Activated CD8-positive, alpha-beta T cell treated with anti-CD3 and anti-CD28 coated beads for 36 hours (primary cell): Measurements from ENCODE around the gene ABHD10. TPM values are rescaled to one million over a fixed set of nuclear protein-coding genes. Genes with fewer than 3 reads are reported as not detected.
A peak's percentile ranks its signal among the peaks of the same experiment; 100 is the strongest.

Experiments
- ATAC-seq: fragments of 200-7000 bp; cut with Tn5 transposase; one replicate; pipeline ENCODE4 v1.10.0; 2021; ENCODE audit warnings: mild to moderate bottlenecking, moderate library complexity
- CTCF ChIA-PET: fragments of 350-600 bp; sonication (Branson Sonifier 250); formaldehyde crosslinking; loops from one replicate; lab custom pipeline; 2021; ENCODE audit warnings: antibody characterized with exemption; lab: Charles Lee
- POLR2A ChIA-PET: fragments of 350-600 bp; sonication (Branson Sonifier 250); formaldehyde crosslinking; loops from one replicate; lab custom pipeline; 2021; ENCODE audit warnings: antibody characterized with exemption; lab: Charles Lee
- DNase-seq: peaks from one replicate; pipeline ENCODE4 v3.0.0-alpha.2; 2020
- H3K27ac Mint-ChIP-seq: one replicate; pipeline ENCODE4 v1.8.0; 2021; ENCODE audit warnings: mild to moderate bottlenecking, mixed read lengths
- H3K27me3 Mint-ChIP-seq: one replicate; pipeline ENCODE4 v1.8.0; 2021; ENCODE audit warnings: mixed read lengths
- H3K36me3 Mint-ChIP-seq: one replicate; pipeline ENCODE4 v1.8.0; 2021; ENCODE audit warnings: low read depth, mixed read lengths
- H3K4me1 Mint-ChIP-seq: one replicate; pipeline ENCODE4 v1.8.0; 2021; ENCODE audit warnings: low read depth, mixed read lengths
- H3K4me3 Mint-ChIP-seq: one replicate; pipeline ENCODE4 v1.8.0; 2021; ENCODE audit warnings: mild to moderate bottlenecking, moderate library complexity, mixed read lengths
- H3K9me3 Mint-ChIP-seq: one replicate; pipeline ENCODE4 v1.8.0; 2021; ENCODE audit warnings: mixed read lengths
- intact Hi-C: fragments of 100-400 bp; cut with micrococcal nuclease; formaldehyde crosslinking; loops from one replicate; pipeline ENCODE4 v1.10.0; 2022
- total RNA-seq, 2 experiments: library from RNA; stranded (reverse); gene quantifications; one replicate each; pipeline ENCODE4 v1.2.3, GENCODE V29; 2021
- TF ChIP-seq, protein P1 (sequence below): fragments of 200-600 bp; IDR thresholded peaks from one replicate; pipeline ENCODE4 v1.8.0; 2022; ENCODE audit warnings: antibody characterized with exemption, mild to moderate bottlenecking

The ABHD10 gene
- total RNA-seq, 2 experiments from 2014 or later = 59.4 to 66.5 TPM

DNA sequence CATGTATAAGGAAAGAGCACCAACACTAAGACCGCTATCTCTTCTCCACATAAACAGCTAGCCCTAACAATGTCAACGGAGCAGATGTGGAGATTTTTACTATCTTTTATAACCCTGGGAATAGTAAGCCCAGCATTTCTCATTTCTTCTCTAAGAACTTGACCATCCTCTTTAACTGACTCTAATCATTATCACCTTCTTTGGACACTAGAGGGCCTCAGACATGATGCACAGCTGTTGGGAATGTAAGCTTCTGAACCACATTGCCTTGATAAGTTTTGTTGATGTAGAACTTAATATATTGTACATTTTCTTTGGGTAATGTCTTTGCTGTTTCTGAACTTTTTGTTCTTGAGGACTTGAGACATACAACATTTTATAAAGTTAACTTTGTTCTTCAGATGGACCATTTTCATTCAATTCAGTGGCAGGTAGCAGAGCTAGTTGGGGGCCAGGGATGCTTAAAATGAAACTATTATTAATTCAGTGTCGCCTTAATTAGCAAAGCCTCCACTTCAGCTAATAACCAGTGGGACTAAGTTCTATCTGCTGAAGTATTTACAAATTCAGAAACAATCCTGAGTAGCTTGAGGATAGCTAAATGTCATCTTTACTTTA lies 10.3 kb downstream of the ABHD10 start:
- H3K9me3 Mint-ChIP-seq = no peaks in the 10 kb centered on the region
- TF ChIP-seq, protein P1, sequence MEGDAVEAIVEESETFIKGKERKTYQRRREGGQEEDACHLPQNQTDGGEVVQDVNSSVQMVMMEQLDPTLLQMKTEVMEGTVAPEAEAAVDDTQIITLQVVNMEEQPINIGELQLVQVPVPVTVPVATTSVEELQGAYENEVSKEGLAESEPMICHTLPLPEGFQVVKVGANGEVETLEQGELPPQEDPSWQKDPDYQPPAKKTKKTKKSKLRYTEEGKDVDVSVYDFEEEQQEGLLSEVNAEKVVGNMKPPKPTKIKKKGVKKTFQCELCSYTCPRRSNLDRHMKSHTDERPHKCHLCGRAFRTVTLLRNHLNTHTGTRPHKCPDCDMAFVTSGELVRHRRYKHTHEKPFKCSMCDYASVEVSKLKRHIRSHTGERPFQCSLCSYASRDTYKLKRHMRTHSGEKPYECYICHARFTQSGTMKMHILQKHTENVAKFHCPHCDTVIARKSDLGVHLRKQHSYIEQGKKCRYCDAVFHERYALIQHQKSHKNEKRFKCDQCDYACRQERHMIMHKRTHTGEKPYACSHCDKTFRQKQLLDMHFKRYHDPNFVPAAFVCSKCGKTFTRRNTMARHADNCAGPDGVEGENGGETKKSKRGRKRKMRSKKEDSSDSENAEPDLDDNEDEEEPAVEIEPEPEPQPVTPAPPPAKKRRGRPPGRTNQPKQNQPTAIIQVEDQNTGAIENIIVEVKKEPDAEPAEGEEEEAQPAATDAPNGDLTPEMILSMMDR = peak; percentile 71
- ATAC-seq = peak; percentile 68
- H3K27ac Mint-ChIP-seq = peak overlapping the region; percentile 28
- no peaks in the 10 kb centered on the region for H3K27me3 Mint-ChIP-seq
- peaks cover 34% of the 10 kb centered on the region for H3K4me1 Mint-ChIP-seq
- intact Hi-C loops = loop anchor here (1.0 to 5.0 kb wide), 2 partner anchors 24 to 53 kb away; no protein-coding TSS in a partner anchor
- no peak overlapping the region for H3K4me3 Mint-ChIP-seq
- H3K36me3 Mint-ChIP-seq = peaks cover 53% of the 10 kb centered on the region
- CTCF ChIA-PET = interaction anchor here (0.7 to 21.1 kb wide), 26 partner anchors 9 to 336 kb away, joined by 3 to 477 read pairs (median 6); partner anchors contain the start of genes ABHD10 and TAGLN3
- POLR2A ChIA-PET = interaction anchor here (0.8 to 3.2 kb wide), 2 partner anchors 8 to 10 kb away, joined by 3 to 10 read pairs; partner anchors contain the start of gene ABHD10
- DNase-seq = no peak

DNA sequence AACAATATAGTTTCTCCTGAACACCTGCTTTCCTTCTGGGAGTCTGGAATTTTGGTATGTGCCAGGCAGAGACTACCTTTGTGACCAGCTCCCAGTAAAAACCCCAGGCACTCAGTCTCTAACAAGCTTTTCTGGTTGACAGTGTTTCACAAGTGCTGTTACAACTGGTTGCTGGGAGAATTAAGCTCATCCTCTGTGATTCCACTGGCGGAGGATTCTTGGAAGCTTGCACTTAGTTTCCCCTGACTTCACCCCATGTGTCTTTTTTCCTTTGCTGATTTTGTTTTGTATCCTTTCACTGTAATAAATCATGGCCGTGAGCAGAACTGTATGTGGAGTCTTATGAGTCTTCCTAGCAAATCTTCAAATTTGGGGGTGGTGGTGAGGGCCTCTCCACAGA lies 14.2 kb downstream of the ABHD10 start:
- Mint-ChIP-seq H3K9me3 (no peaks in the 10 kb centered on the region), H3K4me3 (no peak overlapping the region), H3K27ac (no peak overlapping the region), H3K27me3 (no peaks in the 10 kb centered on the region), H3K4me1 (peaks cover 8% of the 10 kb centered on the region), H3K36me3 (peaks cover 25% of the 10 kb centered on the region)
- intact Hi-C loops = no loop called here
- CTCF ChIA-PET = interaction anchor here (1.7 to 21.1 kb wide), 5 partner anchors 10 to 276 kb away, joined by 4 to 477 read pairs (median 70); partner anchors contain the start of gene ABHD10
- POLR2A ChIA-PET = interaction anchor here (0.7 to 3.2 kb wide), 3 partner anchors 12 to 14 kb away, joined by 3 to 11 read pairs (median 6); no protein-coding TSS in a partner anchor
- TF ChIP-seq, protein P1 = no peak
- DNase-seq (no peak), ATAC-seq (no peak)

DNA sequence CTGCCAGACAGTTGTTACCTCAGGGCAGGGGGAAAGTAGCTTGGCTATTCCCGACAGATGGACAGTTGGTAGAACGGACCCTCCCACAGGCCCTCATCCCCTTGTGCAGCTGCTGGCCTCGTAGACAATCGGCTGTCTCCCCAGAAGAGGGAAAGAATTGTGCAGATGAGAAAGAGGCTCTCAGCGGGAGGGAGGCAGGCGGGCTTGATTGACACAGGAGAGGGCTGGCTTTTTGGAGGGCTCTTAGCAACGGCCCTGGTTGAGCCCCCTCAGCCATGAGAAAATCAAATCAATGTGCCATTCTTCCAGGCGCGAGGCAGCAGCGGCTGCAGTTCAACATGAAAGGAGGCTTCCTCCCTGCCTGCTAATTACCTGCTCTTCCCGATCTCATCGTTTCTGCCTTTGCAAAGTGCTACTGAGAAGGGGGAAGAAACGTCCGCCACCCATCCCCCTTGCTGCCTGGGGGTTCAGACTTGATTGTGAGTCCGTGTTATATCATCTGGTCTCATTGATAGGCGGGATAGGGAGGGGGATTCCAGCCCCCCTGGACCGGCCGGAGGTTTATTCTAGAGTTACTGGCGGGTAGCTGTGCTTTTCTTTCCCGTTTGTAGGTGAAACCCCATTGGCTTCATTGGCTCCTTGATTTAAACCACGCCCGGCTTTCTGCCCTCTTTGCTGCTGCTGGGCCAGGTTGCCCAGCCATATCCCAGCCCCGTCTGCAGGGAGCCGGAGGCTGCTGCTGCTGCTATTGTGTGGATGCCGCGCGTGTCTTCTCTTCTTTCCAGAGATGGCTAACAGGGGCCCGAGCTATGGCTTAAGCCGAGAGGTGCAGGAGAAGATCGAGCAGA lies 20.0 kb downstream of the ABHD10 start, which contains the start of gene TAGLN3:
TAGLN3 (plus strand) TSS at position 287 of the 848 bp plus-strand sequence; CDS start at position 788, 501 bp downstream.
- H3K4me1 Mint-ChIP-seq = peaks cover 35% of the 10 kb centered on the region
- peak within 1 kb of the TSS; percentile 61 for H3K4me3 Mint-ChIP-seq
- no peak for ATAC-seq
- CTCF ChIA-PET = interaction anchor here (0.7 to 21.1 kb wide), 3 partner anchors 10 to 44 kb away, joined by 3 to 477 read pairs (median 19); no protein-coding TSS in a partner anchor
- intact Hi-C loops = no loop called here
- TF ChIP-seq, protein P1 = no peak
- peak; percentile 32 for DNase-seq
- H3K27me3 Mint-ChIP-seq = no peaks in the 10 kb centered on the region
- no peak within 1 kb of the TSS for H3K27ac Mint-ChIP-seq
- H3K36me3 Mint-ChIP-seq = peaks cover under 1% of the 10 kb centered on the region
- H3K9me3 Mint-ChIP-seq = no peaks in the 10 kb centered on the region
- POLR2A ChIA-PET = interaction anchor here (0.8 to 1.5 kb wide), 2 partner anchors 15 to 17 kb away, joined by 4 to 5 read pairs; no protein-coding TSS in a partner anchor

DNA sequence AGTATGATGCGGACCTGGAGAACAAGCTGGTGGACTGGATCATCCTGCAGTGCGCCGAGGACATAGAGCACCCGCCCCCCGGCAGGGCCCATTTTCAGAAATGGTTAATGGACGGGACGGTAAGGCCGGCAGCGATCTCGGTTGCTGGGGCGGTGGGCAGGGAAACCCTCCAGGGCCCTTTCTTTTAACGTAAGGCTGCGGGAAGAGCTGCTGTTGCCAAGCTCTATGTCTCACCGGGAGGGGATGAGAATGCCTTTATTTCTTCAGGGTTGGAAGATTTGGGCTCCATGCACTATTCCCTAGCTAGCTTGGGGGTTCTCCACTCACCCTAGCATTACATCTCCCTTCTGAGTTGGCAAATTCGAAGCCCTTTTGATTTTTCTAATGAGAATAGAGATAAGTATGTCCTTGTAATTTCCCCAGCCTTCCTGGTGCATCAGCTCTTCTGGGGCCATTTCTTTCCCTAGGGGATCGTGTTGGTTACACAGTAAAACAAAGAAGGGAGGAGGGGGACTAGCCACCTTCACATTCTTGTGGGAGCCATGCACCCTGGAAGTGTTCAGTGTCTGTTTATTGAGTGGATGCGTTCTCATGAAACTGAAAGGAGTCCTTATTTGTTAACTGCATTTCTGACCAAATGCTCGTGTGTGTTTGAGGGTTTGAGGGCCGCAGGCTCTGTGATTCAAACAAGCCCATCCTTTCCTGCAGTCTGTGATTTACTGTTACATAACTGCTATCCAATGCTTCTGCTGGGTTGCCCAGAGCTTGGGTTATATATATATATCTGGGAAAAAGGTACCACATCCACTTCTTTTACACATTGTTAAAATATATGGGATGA lies 20.9 kb downstream of the ABHD10 start:
- Mint-ChIP-seq H3K27me3 (no peaks in the 10 kb centered on the region), H3K4me1 (peaks cover 44% of the 10 kb centered on the region), H3K9me3 (no peaks in the 10 kb centered on the region), H3K4me3 (peak overlapping the region; percentile 61), H3K36me3 (no peaks in the 10 kb centered on the region), H3K27ac (no peak overlapping the region)
- ATAC-seq (no peak), DNase-seq (no peak)
- POLR2A ChIA-PET = interaction anchor here (0.8 to 1.5 kb wide), 3 partner anchors 14 to 133 kb away, joined by 4 to 5 read pairs (median 4); no protein-coding TSS in a partner anchor
- CTCF ChIA-PET = interaction anchor here (0.7 to 21.1 kb wide), 3 partner anchors 11 to 44 kb away, joined by 3 to 477 read pairs (median 19); no protein-coding TSS in a partner anchor
- intact Hi-C loops = no loop called here
- TF ChIP-seq, protein P1 = no peak
